ENCODE measurements around the gene FBLN1.

GRCh38 chr22:45460288-45461109, 42.2 kb upstream of the FBLN1 start:
- TF ChIP-seq, protein P1, sequence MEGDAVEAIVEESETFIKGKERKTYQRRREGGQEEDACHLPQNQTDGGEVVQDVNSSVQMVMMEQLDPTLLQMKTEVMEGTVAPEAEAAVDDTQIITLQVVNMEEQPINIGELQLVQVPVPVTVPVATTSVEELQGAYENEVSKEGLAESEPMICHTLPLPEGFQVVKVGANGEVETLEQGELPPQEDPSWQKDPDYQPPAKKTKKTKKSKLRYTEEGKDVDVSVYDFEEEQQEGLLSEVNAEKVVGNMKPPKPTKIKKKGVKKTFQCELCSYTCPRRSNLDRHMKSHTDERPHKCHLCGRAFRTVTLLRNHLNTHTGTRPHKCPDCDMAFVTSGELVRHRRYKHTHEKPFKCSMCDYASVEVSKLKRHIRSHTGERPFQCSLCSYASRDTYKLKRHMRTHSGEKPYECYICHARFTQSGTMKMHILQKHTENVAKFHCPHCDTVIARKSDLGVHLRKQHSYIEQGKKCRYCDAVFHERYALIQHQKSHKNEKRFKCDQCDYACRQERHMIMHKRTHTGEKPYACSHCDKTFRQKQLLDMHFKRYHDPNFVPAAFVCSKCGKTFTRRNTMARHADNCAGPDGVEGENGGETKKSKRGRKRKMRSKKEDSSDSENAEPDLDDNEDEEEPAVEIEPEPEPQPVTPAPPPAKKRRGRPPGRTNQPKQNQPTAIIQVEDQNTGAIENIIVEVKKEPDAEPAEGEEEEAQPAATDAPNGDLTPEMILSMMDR (conservative IDR thresholded peaks at IDR 0.05), result no peak
- TF ChIP-seq ZFX (IDR thresholded peaks at IDR 0.05), result no peak

All from C4-2B (cell line).